Non-pigmented ciliary epithelial cell (primary cell): ENCODE measurements around the gene KIF16B.
"Not testable (repeated sequence)": the region's sequence is repeated elsewhere in the genome, so short reads cannot be mapped to it uniquely, and the experiment has no call there.

Source experiments
- DNase-seq: peaks from one replicate; pipeline ENCODE4 v3.0.0-alpha.2; 2010; ENCODE audit warnings: low read depth

KIF16B gene

DNA sequence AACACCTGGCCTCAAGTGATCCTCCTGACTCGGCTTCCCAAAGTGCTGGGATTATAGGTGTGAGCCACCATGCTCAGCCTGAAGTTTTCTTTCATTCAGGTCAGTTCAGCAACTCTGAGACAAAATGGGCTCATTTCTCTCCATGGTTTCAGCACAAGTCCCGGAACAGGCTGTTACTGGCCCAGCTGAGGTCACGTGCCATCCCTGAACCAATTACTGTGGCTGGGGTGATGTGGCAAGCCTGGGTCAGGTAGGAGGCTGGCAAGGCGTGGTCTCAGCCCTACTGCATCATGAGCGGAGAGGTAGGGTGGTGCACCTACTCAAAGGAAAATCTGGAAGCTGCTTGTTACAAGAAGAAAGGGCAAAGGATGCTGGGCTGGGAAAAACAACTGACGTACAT is 326.4 kb downstream of the KIF16B start:
- no peak for DNase-seq

DNA sequence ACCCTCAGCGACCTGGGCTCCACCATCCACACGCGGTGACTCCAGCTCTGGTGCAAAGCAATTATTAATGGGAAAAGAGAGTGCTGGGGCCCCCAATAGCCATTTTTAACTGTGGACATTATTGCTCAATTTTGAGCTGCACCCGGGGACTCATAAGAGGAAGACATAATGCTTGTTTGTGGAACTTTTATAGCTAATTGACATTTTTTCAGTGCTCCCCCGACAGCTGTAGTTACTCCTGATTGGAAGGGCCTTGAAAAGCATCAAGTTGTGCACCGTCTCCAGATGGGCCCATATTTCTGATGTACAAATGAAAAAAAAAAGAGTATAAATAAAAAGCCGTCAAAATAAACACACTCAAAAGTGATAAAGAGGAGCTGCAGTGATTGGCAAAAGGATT is 327.0 kb downstream of the KIF16B start:
- DNase-seq = no peak

DNA sequence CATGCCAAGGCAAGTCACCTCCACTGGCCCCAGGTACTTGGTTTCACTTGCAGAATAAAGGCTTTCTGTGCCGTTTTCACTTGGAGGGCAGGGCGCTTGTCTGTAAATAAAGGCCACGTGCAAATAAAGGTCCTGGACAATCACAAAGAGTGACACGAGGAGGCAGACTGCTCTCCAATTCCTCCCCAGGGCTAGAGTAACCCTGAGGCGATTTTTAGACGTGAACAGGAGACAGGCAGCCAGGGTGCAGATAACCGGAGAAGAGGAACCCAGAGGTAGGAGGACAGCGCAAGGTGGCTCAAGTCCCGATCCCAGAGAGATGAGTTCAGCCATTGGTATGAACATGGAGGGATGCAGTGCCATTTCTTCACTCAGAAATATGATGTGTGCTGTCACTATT is 327.4 kb downstream of the KIF16B start:
- DNase-seq = no peak

DNA sequence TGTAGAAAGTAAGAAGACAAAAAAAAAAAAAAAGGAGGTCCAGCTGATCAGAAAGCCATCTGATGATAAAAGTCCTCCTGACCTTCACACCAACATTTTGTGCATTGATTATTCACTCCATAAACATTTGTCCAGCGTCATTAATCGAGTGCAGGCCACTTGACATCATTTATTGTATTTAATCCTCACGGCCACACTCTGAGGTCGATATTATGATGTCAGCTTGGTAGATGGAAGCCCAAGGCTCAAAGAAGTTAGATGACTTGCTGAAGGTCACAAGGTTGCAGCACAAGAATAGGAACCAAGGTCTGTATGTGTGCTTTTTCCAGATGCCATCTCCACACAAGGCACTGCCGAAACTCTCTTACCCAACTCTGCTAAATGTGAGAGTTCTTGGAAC is 328.4 kb downstream of the KIF16B start:
- DNase-seq = no peak

DNA sequence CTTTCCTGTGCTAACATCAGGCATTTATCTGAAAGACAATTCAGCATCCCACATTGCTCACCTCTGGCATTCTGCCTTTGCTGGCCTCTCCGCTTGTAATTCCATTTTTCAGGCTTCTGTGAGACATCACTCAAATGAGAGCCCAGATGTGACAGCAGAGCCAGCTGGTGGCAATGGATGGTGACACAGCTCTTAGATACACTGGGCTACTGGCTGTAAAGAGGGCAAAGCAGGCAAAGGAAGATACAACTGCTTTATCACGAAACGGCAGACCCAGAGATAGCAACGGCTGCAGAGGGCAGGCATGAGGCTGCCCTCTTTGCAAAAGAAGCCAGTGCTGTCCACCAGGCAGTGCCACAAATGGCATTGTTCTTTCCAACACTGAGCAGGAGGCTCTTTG is 329.8 kb downstream of the KIF16B start:
- no peak for DNase-seq

DNA sequence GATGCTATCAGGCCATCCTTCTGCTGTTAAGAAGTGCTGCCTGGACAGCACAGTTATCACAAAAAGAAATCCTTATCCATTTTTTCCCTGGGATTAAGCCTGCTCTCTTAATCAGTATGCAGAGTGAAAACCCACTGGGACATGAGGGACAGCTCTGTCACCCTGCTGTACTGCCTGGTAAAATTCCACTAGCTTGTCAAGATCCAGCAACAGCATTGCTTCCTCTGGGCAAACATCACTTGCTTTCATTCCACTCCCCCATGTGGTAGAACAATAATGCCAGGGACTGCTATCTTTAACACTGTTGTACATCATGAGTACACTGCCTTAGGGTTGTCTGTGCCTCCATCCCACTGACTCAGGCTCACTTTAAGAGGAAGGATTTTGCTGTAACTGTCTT is 331.3 kb downstream of the KIF16B start:
- no peak for DNase-seq

DNA sequence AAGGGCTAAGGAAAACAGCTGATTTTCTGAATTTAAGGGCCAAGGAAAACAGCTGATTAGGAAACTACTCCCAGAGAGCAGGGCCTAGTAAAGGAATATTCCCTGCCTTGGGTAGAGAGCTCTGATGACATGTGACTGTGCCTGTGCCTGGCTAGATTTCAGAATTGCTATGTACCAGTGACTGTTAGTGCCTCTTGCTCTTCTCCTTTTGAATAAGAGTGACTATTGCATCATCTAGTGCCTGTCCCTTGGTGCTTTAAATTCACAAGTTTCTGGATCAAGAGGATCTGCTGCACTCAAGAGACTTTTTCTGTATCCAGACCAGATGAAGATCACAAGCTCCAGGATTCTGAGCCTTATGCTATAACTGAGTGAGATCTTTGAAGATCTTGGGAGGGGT is 332.9 kb downstream of the KIF16B start:
- no peak for DNase-seq

DNA sequence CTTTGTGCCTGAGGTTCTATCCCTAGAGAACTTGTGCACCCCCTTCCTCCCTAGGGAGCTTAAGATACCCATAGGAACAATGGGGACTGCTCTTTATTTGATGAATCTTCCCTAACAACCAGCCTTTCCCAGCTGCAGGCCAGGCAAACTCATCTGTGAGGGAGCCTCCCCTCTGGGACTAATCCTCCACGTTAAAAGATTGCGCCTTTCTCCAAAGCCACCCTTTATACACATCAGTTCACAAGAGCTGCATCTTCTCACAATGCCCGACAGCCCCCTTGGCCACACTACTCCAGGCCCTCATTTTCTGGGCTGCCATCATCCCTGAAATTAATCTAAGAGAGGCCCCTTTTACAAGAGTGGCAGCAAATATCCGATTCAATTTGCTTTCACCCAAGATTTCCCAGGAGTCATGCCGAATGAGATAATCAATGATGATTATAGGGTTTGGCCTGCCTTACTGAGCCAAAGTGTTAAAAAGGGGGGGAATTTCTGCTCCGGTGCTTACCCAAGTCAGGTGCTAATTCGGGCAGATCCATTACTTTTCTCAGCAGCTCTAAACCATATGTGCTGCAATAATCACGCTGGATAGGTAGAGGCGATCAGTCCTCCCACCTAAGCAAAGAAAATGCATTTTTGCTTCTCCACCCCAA is 336.5 kb downstream of the KIF16B start:
- no peak for DNase-seq

DNA sequence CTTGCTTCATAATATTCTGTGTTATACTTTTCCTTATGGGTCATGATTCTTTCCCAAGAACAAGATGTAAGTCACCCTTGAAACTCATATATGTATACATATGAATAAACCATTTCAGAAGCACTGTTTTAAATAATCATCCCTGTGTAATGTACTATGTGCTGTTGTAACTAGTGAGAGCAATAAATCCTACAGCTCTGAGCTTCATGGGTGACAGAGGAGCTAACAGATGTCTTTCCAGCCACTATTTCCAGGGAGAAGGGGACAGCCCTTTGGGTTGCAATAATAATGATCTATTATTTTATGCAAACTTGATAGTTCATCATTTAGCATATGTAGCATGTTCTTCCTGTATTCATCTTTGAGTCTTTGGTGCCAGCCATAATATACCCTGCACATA is 342.8 kb downstream of the KIF16B start:
- no peak for DNase-seq

DNA sequence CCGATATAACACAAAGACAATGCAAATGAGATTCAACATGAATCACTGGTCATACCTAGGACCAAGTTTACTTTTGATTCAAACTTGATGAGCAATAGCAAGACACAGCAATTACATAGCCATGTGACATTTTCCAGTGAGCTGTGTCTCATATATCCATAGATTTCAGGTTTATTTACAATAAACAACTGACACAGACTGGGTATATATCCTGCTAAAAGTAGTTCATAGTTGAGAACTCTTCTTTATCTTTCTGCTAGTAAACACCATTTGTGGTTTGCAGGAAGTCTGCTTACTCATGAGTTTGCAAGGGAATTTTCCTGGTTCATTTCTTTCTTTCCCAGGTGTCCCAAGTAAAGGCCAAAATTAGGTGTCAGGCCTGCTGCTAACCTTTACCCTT is 343.4 kb downstream of the KIF16B start:
- no peak for DNase-seq

DNA sequence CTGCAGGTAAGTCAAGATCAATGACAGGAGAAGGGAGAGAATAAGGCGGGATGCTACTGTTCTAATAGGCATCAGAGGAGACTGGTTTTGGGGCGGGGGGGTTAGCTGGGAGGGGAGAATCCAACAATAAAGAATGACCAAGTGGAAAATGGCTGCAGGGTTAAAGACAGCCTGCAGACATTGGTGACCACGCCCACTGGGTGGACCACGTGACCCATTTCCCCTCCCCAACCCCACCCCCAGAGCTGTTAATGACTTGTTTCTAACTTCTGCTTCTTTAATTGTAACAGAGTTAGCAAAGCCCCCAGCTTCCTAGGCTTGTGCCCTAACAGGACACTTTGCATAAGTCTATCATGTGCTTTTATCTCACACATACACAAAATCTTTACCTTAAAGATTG is 344.5 kb downstream of the KIF16B start:
- DNase-seq = no peak

DNA sequence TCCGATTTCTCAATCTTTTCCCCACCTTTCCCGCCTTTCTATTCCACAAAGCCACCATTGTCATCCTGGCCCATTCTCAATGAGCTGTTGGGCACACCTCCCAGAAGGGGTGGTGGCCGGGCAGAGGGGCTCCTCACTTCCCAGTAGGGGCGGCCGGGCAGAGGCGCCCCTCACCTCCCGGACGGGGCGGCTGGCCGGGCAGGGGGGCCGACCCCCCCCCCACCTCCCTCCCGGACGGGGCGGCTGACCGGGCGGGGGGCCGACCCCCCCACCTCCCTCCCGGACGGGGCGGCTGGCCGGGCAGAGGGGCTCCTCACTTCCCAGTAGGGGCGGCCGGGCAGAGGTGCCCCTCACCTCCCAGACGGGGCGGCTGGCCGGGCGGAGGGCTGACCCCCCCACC is 346.3 kb downstream of the KIF16B start:
- DNase-seq = not testable (repeated sequence)

DNA sequence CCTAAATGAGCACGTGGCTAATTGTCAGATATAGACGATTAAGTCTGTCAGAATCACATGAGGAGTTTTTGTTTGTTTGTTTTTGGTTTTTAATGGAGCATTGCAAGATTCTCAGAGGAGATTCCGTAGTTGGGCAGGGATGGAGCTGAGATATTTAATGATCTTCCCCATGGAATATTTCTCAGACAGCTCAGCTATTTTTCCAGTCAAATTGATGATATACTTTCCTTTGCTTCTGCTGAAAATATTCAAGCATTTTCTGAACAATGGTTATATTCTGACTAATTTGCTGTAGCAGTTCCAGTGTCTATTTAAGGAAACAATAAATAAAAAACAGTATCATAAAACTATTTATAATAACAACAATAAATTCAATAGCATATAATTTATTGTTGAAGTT is 348.4 kb downstream of the KIF16B start:
- no peak for DNase-seq

DNA sequence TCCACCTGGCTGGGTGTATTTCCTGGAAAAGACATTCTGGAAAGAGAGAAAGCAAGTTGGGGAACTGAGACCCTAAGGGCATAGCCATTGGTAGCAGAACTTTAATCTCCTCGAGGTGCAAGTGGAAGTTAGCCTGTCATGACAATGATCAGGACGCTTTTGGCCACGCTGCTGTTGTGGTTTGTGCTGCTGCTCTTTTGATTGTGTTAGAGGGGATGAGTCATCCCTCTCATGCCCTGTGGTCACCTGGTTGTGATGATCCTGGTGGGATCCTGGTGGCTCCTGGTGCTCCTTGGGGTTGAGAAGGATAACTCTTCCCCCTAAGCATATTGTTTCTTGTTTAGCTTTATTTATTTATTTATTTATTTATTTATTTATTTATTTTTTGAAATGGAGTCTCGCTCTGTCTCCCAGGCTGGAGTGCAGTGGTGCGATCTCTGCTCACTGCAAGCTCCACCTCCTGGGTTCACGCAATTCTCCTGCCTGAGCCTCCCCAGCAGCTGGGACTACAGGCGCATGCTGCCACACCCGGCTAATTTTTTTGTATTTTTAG is 350.3 kb downstream of the KIF16B start:
- no peak for DNase-seq
